ENCODE results near the gene MAP3K4. TPM values are rescaled to one million over a fixed set of nuclear protein-coding genes. Genes with fewer than 3 reads are reported as not detected.

The MAP3K4 gene
- total RNA-seq, 2 experiments from 2014 or later = 42.9 to 43.4 TPM

- Mint-ChIP-seq H3K36me3 (peaks cover 57% of the 10 kb centered on the region), H3K9me3 (no peaks in the 10 kb centered on the region), H3K27ac (no peak overlapping the region), H3K27me3 (no peaks in the 10 kb centered on the region), H3K4me3 (no peak overlapping the region), H3K4me1 (ENCODE audit: low read depth) (peaks cover 10% of the 10 kb centered on the region)
- CTCF ChIA-PET = no interaction called here
- POLR2A ChIA-PET = no interaction called here
- intact Hi-C loops (cut with micrococcal nuclease) = no loop called here
- no peak for DNase-seq
Observed at GRCh38 chr6:161103475-161103874, 111.9 kb downstream of the MAP3K4 start.

DNA sequence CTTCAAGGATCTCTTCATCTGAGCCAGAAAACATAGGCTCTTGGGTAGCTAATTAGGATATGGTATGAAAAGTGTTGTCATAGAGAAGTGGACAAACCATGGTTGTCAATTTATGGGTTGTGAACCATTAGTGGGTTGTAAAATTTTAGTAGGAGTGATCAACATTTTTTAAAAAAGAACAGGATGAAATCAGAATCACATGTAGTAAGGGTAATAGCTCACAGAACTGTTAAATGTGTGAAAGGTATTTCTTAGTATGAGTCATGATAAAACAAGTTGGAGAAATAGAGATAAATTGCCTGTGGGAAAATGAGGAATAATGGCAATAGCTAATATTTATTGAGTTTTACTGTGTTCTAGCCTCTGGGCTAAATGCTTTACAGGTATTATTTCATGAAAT lies 113.4 kb downstream of the MAP3K4 start:
- intact Hi-C loops (cut with micrococcal nuclease) = no loop called here
- Mint-ChIP-seq H3K27ac (peak overlapping the region; percentile 33), H3K4me3 (no peak overlapping the region), H3K27me3 (no peaks in the 10 kb centered on the region), H3K9me3 (no peaks in the 10 kb centered on the region), H3K36me3 (peaks cover 58% of the 10 kb centered on the region), H3K4me1 (ENCODE audit: low read depth) (peaks cover 10% of the 10 kb centered on the region)
- CTCF ChIA-PET = no interaction called here
- POLR2A ChIA-PET = no interaction called here
- DNase-seq = no peak

- Mint-ChIP-seq H3K27ac (peak overlapping the region; percentile 11), H3K36me3 (peaks cover 61% of the 10 kb centered on the region), H3K4me1 (ENCODE audit: low read depth) (peaks cover 13% of the 10 kb centered on the region), H3K27me3 (no peaks in the 10 kb centered on the region), H3K9me3 (no peaks in the 10 kb centered on the region), H3K4me3 (no peak overlapping the region)
- intact Hi-C loops (cut with micrococcal nuclease) = no loop called here
- ChIA-PET CTCF (interaction anchor here (0.7 kb wide), 1 partner anchor 268 kb away, joined by 3 read pairs; no protein-coding TSS in a partner anchor), POLR2A (no interaction called here)
- no peak for DNase-seq
Observed at GRCh38 chr6:161105408-161105807, 113.8 kb downstream of the MAP3K4 start.

GRCh38 chr6:161107779-161108730 lies 116.5 kb downstream of the MAP3K4 start:
- intact Hi-C loops (cut with micrococcal nuclease) = no loop called here
- CTCF ChIA-PET = no interaction called here
- Mint-ChIP-seq H3K4me3 (no peak overlapping the region), H3K4me1 (ENCODE audit: low read depth) (peaks cover 34% of the 10 kb centered on the region), H3K36me3 (peaks cover 75% of the 10 kb centered on the region), H3K27ac (no peak overlapping the region), H3K9me3 (no peaks in the 10 kb centered on the region), H3K27me3 (no peaks in the 10 kb centered on the region)
- DNase-seq = no peak
- POLR2A ChIA-PET = no interaction called here

DNA sequence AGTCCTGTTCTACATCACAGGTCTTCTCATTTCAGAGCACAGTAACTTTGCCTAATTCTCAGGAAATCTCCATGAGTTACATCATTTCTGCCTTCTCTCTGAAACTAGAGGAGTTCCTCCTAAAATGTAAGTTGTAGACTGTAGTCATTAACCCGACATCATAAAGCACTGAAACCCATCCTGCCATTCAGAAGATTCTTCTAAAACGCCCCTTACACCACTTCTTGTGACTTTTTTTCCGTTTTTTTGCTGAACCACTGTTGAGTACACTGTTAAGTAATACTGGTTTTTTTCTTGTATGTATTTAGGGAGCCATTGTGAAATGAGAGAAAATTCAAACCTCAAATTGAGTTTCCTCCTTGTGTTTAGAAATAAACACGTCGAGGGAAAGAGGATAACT lies 117.3 kb downstream of the MAP3K4 start:
- ChIA-PET CTCF (interaction anchor here (1.6 kb wide), 1 partner anchor 262 kb away, joined by 5 read pairs; no protein-coding TSS in a partner anchor), POLR2A (no interaction called here)
- H3K27ac Mint-ChIP-seq = no peak overlapping the region
- no peaks in the 10 kb centered on the region for H3K27me3 Mint-ChIP-seq
- H3K4me1 Mint-ChIP-seq (ENCODE audit: low read depth) = peaks cover 36% of the 10 kb centered on the region
- H3K36me3 Mint-ChIP-seq = peaks cover 72% of the 10 kb centered on the region
- no peak overlapping the region for H3K4me3 Mint-ChIP-seq
- intact Hi-C loops (cut with micrococcal nuclease) = no loop called here
- no peaks in the 10 kb centered on the region for H3K9me3 Mint-ChIP-seq
- no peak for DNase-seq

DNA sequence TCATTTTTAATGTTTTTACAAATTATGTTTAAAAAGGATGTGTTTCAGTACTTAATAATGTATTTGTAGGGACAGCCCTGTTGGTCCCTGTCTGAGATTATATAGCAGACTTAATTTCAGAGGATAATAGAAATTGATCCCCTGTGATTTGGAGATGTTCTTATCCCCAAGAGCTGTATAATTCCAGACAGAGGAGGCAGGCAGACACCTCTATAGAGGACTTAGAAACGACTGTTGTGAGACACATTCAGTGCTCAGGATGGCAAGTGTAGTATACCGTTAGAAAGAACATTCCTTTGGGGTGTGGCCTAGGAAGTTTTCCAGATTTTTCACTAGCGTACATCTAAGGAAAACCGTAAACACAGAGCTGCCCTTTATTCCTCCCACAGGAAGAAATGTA lies 117.8 kb downstream of the MAP3K4 start:
- CTCF ChIA-PET = interaction anchor here (1.6 kb wide), 1 partner anchor 261 kb away, joined by 5 read pairs; no protein-coding TSS in a partner anchor
- Mint-ChIP-seq H3K9me3 (no peaks in the 10 kb centered on the region), H3K4me1 (ENCODE audit: low read depth) (peaks cover 36% of the 10 kb centered on the region), H3K27ac (no peak overlapping the region), H3K27me3 (no peaks in the 10 kb centered on the region), H3K36me3 (peaks cover 73% of the 10 kb centered on the region), H3K4me3 (no peak overlapping the region)
- no peak for DNase-seq
- intact Hi-C loops (cut with micrococcal nuclease) = no loop called here
- POLR2A ChIA-PET = no interaction called here

GRCh38 chr6:161110028-161110779 lies 118.6 kb downstream of the MAP3K4 start:
- intact Hi-C loops (cut with micrococcal nuclease) = loop anchor here (5.0 to 10.0 kb wide), 2 partner anchors 165 to 262 kb away; partner anchors contain the start of gene AGPAT4
- ChIA-PET CTCF (interaction anchor here (1.4 to 1.6 kb wide), 2 partner anchors 261 to 263 kb away, joined by 5 to 6 read pairs; no protein-coding TSS in a partner anchor), POLR2A (no interaction called here)
- peak overlapping the region; percentile 15 for H3K27ac Mint-ChIP-seq
- H3K9me3 Mint-ChIP-seq = no peaks in the 10 kb centered on the region
- no peak overlapping the region for H3K4me3 Mint-ChIP-seq
- H3K27me3 Mint-ChIP-seq = no peaks in the 10 kb centered on the region
- H3K4me1 Mint-ChIP-seq (ENCODE audit: low read depth) = peaks cover 33% of the 10 kb centered on the region
- peaks cover 72% of the 10 kb centered on the region for H3K36me3 Mint-ChIP-seq
- no peak for DNase-seq

DNA sequence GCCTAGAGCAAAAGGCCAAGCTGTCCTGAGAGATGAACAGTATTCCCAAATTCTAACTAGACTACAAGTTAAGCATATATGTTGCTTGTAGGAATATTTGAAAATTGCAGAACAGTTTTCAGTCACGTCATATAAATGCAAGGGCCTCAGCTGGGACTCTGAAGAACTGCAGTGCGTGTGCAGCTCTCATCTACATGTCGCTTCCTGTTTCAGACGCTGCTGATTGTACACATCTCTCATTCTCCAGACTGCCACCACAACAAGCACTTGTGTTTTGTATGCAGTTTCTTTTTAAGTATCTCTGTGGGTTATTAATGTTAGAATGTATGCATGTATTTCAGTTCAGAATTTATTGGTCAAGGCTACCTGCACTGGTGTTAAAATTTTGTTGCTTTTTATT lies 119.7 kb downstream of the MAP3K4 start:
- H3K9me3 Mint-ChIP-seq = no peaks in the 10 kb centered on the region
- ChIA-PET POLR2A (no interaction called here), CTCF (interaction anchor here (1.4 kb wide), 1 partner anchor 262 kb away, joined by 6 read pairs; no protein-coding TSS in a partner anchor)
- no peaks in the 10 kb centered on the region for H3K27me3 Mint-ChIP-seq
- DNase-seq = peak; percentile 36
- intact Hi-C loops (cut with micrococcal nuclease) = loop anchor here (1.0 to 10.0 kb wide), 3 partner anchors 125 to 261 kb away; partner anchors contain the start of gene AGPAT4
- no peak overlapping the region for H3K4me3 Mint-ChIP-seq
- peaks cover 38% of the 10 kb centered on the region for H3K4me1 Mint-ChIP-seq (ENCODE audit: low read depth)
- peaks cover 73% of the 10 kb centered on the region for H3K36me3 Mint-ChIP-seq
- H3K27ac Mint-ChIP-seq = peak overlapping the region; percentile 83

DNA sequence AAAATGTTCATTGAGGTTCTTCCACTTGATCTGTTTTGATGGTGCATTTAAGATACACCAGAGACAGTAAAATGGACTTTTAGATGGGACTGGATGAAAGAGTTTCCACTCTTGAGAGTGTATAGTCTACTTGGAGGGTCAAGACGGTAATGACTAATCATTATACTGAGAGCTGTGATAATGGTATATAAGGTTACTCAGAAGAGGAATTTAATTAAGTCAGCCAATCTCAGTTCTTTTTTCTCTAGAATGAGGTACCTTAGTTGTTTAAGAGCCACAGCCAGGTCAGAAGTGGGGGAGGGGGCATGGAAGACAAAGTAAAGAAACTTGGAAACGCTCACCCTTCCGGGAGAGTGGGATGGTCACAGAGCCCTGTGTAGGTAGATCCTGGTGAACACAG lies 123.9 kb downstream of the MAP3K4 start:
- Mint-ChIP-seq H3K4me1 (ENCODE audit: low read depth) (peaks cover 35% of the 10 kb centered on the region), H3K4me3 (no peak overlapping the region), H3K27ac (peak overlapping the region; percentile 54), H3K27me3 (no peaks in the 10 kb centered on the region), H3K9me3 (peaks cover 5% of the 10 kb centered on the region), H3K36me3 (peaks cover 78% of the 10 kb centered on the region)
- ChIA-PET POLR2A (interaction anchor here (1.1 to 1.2 kb wide), 3 partner anchors 13 to 36 kb away, joined by 3 read pairs; no protein-coding TSS in a partner anchor), CTCF (no interaction called here)
- intact Hi-C loops (cut with micrococcal nuclease) = loop anchor here (10.0 kb wide), 1 partner anchor 159 kb away; the partner anchor contains the start of gene AGPAT4
- no peak for DNase-seq

GRCh38 chr6:161116554-161116953 lies 125.0 kb downstream of the MAP3K4 start:
- intact Hi-C loops (cut with micrococcal nuclease) = loop anchor here (10.0 kb wide), 1 partner anchor 158 kb away; the partner anchor contains the start of gene AGPAT4
- no peak overlapping the region for H3K4me3 Mint-ChIP-seq
- DNase-seq = no peak
- H3K9me3 Mint-ChIP-seq = peaks cover 11% of the 10 kb centered on the region
- no peaks in the 10 kb centered on the region for H3K27me3 Mint-ChIP-seq
- ChIA-PET POLR2A (interaction anchor here (1.1 kb wide), 1 partner anchor 12 kb away, joined by 3 read pairs; no protein-coding TSS in a partner anchor), CTCF (interaction anchor here (1.1 kb wide), 1 partner anchor 255 kb away, joined by 3 read pairs; no protein-coding TSS in a partner anchor)
- no peak overlapping the region for H3K27ac Mint-ChIP-seq
- H3K36me3 Mint-ChIP-seq = peaks cover 79% of the 10 kb centered on the region
- H3K4me1 Mint-ChIP-seq (ENCODE audit: low read depth) = peaks cover 25% of the 10 kb centered on the region

GRCh38 chr6:161117308-161117707 lies 125.7 kb downstream of the MAP3K4 start:
- CTCF ChIA-PET = interaction anchor here (1.1 kb wide), 1 partner anchor 254 kb away, joined by 3 read pairs; no protein-coding TSS in a partner anchor
- Mint-ChIP-seq H3K36me3 (peaks cover 79% of the 10 kb centered on the region), H3K27me3 (no peaks in the 10 kb centered on the region), H3K4me1 (ENCODE audit: low read depth) (peaks cover 21% of the 10 kb centered on the region), H3K27ac (no peak overlapping the region), H3K4me3 (no peak overlapping the region), H3K9me3 (peaks cover 18% of the 10 kb centered on the region)
- POLR2A ChIA-PET = no interaction called here
- intact Hi-C loops (cut with micrococcal nuclease) = loop anchor here (10.0 kb wide), 1 partner anchor 157 kb away; the partner anchor contains the start of gene AGPAT4
- no peak for DNase-seq

All from activated CD4-positive, alpha-beta memory T cell treated with anti-CD3 and anti-CD28 coated beads for 36 hours (primary cell).